ENCODE data around the gene BRDT.
"Not testable (repeated sequence)": the region's sequence is repeated elsewhere in the genome, so short reads cannot be mapped to it uniquely, and the experiment has no call there.

Gene BRDT

DNA sequence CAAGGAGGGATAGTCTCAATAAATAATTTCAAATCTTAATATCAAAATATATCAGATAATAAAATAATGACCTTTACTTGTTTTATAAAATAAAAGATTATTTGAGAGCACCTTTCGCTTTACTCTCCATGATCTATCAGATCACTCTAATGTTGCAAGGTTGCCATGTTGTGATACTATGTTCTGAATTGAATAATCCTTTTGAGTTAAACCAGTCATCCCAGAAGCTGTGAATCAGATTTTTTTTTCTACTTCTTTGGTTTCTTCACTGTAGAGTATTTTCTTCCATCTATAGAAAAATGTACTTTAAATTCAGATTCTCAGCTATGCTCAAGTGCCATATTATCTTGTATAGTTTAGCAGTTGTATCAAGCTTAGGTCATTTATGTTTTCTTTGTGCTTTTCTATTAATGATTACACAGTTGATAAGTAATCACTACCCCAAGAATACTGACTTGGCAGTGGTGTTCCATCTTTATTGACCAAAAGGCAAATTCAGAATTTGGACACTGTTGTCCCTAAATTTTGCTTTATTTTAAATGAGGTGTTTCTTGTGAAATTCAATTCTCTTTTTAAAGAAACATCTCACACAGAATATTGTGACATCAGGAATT lies 32.9 kb downstream of the BRDT start:
- no peak for DNase-seq (ENCODE audit: low read depth in 2 of 2)

DNA sequence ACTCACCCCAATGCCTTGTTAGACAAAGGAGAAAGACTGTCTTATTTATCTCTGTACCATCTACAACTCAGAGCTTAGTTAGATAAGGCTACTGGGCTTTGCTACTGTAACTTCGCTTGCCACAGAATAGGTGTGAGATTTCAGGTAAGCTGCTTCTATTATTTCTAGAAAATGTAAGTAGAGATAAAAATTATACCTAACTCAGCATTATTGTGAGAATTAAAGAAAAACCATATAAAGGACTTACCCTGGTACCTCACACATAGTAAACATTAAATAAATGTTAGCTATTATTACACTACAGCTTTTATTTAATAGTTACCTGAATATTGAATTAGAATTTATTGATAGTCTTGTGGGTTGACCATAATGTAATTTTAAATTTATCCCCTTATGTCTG lies 44.1 kb downstream of the BRDT start:
- no peak for DNase-seq (ENCODE audit: low read depth in 2 of 2)

DNA sequence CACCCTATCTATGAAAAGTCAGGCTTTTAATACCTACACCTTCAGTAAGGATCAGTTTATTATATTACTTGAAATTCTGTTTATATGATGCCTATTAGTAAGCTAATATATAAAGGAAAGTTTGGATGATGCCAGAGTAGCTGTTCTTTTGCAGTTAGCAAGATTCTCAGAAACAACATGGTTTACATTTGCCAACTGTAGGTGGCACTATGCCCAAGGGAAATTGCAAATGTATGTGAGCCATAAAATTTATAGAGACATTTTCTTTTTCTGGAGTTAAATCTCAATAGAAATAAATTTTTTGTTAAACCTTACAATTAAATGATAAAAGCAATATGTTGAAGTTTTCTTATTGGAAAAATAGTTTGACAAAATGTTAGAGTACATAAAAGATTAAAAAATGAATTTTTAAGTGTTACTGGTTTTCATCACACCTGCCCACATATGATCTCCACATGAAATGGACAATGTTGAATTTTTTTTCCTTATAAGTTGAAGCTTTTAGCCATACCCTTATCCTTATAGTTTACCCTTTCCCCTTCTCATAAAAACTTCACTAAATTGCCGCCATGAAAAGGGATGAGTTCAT lies 48.5 kb downstream of the BRDT start:
- peak; percentile 25 to 28 for DNase-seq (ENCODE audit: low read depth in 2 of 2)

DNA sequence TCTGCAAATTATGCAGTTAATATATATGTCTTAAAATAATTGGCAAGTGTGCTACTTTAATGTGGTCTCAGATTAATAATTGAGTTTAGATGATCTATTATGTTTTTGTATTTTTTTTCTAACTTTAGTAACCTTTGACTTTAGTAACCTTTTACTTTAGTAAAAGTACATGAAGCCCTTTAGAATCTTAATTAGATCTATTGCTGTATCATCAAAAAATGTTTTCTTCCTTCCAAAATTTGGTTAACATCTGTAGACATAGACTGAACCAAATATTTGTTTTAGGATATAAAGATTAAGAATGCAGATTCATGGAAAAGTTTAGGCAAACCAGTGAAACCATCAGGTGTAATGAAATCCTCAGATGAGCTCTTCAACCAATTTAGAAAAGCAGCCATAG lies 54.9 kb downstream of the BRDT start:
- no peak for DNase-seq (ENCODE audit: low read depth in 2 of 2)

DNA sequence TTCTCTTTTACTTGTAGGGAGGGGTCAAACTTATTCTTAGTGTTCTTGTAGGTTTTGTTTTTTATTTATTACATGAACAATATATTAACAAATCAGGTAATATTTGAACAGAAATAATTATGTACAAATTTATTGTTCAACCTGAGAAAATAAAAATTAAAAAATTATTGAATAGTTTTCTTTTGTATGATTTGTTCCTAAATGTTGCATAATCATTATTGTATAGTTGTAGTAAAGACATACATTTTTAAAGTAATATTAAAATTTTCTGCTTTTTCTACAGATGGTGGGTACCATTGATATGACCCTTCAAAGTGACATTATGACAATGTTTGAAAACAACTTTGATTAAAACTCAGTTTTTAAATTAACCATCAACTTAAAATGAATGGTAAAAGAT lies 64.7 kb downstream of the BRDT start:
- no peak for DNase-seq (ENCODE audit: low read depth in 2 of 2)

DNA sequence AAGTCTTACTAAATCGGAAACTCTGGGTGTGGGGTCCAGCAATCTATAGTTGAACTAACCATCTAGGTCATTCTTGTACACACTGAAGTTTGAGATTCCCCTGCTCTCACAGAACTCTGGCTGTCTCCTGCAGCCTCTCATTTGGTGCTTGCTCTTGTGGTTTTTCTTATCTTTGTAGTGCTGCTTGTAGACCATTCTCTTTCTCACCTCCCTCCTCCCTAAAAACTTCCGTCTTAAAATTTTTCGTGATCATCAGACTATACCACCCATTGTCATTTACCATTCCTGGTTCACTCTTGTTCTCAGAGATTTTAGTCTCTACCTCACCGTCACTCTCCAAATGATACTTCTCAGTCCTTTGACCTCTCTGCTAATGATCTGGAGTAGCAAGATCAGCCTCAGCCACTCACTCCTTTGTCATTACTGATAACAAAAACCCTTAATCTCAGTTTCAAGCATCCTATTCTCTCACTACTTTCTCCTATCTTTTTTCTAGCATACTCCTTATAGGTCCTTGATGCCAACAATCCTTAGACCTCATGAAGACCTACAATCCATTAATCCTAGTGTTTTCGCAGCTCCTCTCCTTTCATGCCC lies 67.6 kb downstream of the BRDT start:
- no peak for DNase-seq (ENCODE audit: low read depth in 2 of 2)

DNA sequence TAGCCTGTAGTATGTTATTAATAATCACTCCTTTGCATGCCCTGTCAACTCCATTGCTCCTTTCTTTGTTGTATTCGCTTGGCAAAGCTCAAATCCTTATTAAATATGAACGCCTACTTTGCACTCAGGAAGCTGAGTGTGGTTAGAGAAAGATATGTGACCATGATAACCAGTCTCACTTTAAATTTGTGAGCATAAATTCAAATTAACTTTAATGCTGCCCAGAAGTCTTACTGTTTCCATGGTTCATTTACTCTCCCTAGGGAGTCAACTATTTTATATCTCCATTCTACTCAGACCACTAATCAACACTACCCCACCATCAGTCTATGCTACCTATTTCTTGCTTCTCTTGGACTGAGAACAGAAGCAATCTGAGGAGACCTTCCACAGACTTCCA lies 68.5 kb downstream of the BRDT start:
- no peak for DNase-seq (ENCODE audit: low read depth in 2 of 2)

DNA sequence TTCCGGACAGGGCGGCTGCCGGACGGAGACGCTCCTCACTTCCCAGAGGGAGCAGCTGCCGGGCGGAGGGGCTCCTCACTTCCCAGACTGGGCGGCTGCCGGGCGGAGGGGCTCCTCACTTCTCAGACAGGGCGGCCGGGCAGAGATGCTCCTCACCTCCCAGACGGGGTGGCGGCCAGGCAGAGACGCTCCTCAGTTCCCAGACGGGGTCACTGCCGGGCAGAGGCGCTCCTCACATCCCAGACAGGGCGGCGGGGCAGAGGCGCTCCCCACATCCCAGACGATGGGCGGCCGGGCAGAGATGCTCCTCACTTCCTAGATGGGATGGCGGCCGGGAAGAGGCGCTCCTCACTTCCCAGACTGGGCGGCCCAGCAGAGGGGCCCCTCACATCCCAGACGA lies 76.8 kb downstream of the BRDT start:
- not testable (repeated sequence) for DNase-seq (ENCODE audit: low read depth in 2 of 2)

DNA sequence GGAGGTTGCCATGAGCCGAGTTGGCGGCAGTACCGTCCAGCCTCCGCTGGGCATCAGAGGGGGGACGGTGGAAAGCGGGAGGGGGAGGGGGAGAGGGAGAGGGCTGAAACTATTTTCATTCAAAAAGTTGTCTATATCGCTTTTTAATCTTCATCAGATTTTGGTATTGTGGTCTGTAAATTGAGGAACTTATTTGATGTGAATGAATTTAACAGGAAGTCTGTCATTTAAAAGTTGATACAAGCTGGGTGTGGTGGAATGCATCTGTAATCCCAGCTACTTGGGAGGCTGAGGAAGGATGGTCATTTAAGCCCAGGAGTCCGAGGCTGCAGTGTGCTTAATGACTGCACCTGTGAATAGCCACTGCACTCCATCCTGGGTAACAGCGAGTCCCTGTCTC lies 77.6 kb downstream of the BRDT start:
- DNase-seq (ENCODE audit: low read depth in 2 of 2), result no peak

DNA sequence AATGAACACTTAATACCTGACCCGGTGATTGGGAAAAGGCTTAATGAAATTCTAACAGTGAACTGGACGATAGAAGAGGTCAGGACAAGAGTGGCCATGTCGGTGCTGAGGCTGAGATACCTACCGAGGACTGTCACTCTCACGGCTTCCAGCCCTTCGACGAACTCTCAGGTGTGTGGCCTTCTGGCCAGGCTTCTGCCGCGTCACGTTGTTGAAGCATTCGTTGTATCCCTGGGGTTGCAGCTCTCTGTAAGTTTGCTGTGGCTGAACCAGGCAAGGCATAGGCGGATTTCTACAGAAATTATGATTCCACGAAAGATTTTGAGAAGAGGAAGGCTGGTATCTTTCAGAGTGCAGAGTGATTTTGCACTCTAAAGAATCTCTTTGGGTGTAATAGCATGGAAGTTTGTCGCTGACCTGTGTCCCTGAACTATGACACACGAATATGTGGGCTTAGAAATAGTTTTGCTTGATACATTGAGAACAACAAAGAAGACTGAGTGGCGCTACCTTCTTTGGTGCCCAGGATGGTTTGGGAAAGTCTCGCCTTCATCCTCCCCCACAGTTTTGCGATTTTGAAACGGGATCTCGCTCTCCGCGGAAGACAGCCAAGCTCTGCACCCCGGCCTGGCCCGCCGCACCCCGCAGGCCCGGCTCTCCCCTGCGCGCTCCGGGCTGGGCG lies 80.2 kb downstream of the BRDT start:
- no peak for DNase-seq (ENCODE audit: low read depth in 2 of 2)

DNA sequence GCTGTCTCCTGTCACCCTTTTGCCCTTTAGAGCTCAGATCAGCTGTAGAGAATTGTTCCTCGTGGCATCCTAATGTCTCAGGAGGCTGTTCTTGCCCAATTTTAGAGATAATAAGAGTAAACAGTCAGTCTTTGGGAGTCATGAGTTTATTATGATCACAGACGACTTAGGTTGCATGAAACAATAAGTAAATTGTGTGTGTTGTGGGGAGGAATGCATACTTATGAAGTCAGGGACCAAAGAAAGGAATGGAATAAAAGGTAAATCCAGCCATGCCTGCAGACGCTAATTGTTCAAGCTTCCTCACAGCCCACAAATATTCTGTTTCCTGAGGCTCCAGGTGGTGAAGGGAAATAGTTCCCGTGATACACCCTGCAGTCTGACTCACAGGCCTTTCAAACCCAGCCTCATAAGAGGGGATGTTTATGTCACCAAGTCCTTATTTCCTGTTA lies 81.5 kb downstream of the BRDT start:
- DNase-seq (ENCODE audit: low read depth in 2 of 2), result no peak

DNA sequence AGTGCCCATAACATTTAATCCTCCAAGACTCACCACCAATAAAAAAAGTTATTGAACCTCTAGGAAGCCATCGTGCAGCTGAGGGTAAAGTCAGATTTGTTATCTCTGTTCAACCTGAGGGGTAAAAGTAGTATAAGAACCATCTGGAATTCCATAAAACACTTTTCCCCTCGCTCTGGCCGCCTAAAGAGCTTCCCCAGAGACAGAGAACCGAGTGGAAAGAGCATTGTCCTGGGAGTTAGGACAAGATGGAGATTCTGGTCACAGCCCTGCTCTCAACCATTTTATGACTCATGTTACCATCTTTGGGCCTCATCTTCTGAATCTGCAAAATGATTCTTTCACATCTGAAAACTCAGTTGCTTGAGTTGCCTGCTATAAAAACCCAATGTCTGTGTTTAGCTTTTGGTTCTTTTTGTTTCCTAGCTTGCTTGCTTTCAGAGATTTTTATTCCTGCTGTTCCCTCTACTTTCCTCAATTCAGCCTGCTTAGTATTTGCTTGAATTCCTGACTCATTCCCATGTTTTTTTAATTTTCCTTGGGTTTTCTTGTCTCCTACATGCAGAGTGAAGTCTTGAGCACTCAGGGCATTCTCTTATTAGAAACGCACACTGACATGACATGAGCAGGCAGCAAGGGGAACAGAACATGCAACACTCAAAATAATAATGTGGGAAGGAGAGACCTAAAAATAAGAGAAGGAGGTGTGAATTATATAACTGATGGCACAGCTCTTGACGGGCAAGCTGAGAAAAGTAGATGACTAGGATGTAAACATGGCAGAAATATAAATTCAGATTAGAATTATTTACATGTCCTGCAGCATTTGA lies 82.3 kb downstream of the BRDT start:
- peak; percentile 11 to 21 for DNase-seq (ENCODE audit: low read depth in 2 of 2)

DNA sequence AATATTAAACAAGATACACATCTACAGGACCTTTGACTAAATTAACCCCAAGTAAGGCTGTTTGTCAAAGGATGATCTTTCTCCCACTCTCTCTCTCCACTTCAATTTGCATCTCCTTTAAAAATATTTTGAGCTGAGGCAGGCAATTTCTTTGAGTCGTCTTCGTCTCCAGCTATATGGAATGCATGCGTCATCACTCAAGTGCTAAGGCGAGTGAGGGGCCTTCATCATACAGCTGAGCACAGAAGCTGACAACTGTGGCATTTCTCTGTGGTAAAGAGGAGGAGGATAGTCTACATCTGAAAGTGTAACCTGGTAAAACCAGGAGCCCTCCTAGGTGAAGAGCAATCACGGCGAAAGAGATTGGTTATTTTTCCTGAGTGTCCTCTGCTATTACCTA lies 88.2 kb downstream of the BRDT start:
- DNase-seq (ENCODE audit: low read depth in 2 of 2), result peak in 1 of 2 experiments; percentile 19

DNA sequence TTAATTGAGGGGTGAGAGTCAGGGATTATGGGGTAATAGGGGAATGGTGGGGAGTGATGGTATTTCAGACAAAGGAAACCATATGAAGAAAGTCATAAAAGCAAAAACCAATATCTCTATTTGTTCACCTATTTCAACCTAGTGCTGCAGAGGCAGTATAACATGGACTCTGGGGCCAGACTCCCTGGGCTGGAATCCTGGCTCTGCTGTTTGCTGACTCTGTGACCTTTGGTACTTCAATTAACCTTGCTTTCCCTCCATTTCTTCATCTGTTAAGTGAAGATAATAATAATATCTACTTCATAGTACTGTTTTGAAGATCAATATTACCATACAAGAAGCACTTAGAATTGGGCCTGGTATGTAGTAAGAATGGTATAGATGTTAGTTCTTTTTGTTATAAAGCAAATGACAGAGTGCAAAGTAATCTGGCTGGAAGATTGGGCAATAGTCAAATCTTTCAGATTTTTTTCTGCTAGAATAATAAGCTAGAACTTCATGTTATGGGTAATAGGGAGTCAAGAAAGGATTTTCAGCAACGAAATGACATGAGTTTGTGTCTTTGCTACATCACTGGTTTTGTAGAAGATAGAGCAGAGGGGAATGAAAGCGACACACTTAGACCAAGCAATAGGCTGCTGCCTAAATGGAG lies 89.6 kb downstream of the BRDT start:
- no peak for DNase-seq (ENCODE audit: low read depth in 2 of 2)

DNA sequence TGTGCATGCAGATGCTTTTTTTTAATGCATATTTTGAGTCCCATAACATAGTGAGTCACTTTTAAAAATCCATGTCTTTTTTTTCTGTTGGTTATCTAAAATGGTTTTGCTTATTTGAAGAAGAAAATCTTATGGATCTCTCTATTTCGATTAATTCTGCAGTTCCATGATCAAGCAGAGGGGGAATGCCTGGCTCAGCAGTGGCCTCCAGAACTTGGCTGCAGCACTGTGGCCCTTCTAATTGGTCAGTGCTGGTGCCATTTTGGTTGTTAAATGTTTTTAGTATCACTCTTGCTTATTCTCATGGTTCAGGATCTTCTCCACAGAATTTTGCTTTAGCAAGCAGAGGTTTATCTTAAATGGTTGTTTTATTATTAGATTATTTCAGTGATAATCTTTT lies 91.8 kb downstream of the BRDT start:
- no peak for DNase-seq (ENCODE audit: low read depth in 2 of 2)

DNA sequence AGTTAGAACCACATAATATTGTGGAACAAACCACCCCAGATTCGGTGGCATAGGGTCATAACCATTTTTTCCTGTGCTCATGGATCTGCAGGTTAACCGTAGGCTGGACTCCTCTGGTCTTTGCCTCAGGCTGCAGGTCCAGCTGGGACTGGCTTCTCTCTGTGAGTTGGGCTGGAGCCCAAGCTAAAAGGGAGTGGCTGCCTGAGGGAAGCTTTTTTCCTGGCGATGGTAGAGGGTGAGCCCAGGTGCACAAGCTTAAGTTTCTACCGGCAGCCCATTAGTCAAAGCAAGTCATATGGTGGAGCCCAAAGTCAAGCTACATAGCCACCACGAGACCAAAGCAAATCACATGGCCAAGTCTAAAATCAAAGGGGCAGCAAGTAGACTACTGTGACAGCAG lies 94.4 kb downstream of the BRDT start:
- DNase-seq (ENCODE audit: low read depth in 2 of 2), result no peak

DNA sequence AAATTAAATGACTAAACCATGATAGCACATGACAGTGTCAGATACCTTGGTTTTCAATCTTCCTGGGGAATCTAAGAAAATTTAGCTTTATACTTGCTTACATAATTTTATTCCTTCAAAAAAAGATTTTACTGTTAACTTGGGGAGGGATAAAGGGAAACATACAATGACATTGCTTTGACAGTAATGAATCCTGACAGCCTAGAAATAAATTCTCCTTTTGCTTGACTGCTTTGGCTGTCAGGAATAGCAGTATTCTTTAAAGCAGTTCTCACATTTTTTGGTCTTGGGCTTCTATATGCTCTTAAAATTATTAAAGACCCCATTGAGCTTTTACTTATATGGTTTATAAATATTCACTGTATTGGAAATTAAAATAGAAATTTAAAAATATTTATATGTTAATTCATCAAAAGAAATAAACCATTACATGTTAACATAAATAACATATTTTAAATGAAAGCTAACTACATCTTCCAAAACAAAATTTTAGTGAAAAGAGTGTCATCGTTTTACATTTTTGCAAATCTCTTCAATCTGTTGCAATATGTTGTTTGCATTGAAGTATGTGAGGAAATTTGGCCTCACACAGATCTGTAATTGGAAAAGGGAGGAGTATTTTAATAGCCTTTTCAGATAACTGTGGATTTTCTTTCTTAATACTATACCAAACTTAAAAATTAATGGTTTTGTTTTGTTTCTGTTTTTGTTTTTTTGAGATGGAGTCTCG lies 96.7 kb downstream of the BRDT start:
- no peak for DNase-seq (ENCODE audit: low read depth in 2 of 2)

DNA sequence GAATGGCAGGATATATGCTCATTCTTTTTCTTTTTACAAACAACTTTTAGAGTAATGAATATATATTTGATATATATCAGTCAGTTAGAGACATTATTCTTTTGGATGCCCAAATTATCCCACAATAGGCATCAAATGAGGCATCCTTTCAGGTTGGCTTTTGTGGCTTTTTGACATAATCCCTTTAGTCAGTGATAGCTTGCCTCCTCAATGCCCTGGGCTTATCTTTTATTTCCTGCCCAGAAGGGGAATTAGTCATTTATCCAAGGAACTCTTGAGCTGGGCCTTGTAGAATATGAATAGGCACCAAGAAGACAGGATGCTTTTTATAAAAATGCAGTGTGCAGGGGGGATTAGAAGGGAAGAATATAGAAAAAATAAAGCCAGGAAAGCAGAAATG lies 102.7 kb downstream of the BRDT start:
- no peak for DNase-seq (ENCODE audit: low read depth in 2 of 2)
